CD8-positive, alpha-beta memory T cell (primary cell): ENCODE data around the gene ARMC5. TPM values are rescaled to one million over a fixed set of nuclear protein-coding genes. Genes with fewer than 3 reads are reported as not detected.

Experiments used
- CTCF ChIA-PET: fragments of 350-600 bp; sonication (Branson Sonifier 250); formaldehyde crosslinking; loops from one replicate; lab custom pipeline; 2021; ENCODE audit warnings: antibody characterized with exemption; lab: Charles Lee
- POLR2A ChIA-PET: fragments of 350-600 bp; sonication (Branson Sonifier 250); formaldehyde crosslinking; loops from one replicate; lab custom pipeline; 2021; ENCODE audit warnings: antibody characterized with exemption; lab: Charles Lee
- DNase-seq, 5 donors: peaks; one replicate each; pipeline versions ENCODE4 v3.0.0 to v3.0.0-alpha.2; 2020 to 2022; ENCODE audit warnings: mixed read lengths in 1 of 5
- H3K27ac ChIP-seq: one replicate; pipeline ENCODE4 v1.7.0; 2013; ENCODE audit warnings: low read depth, mild to moderate bottlenecking, low read length, moderate library complexity
- H3K27me3 ChIP-seq: 2 replicates; pipeline ENCODE4 v1.7.0; 2013; ENCODE audit warnings: low read length, mild to moderate bottlenecking; ENCODE audit not compliant: insufficient read depth, poor library complexity, severe bottlenecking
- H3K36me3 ChIP-seq: 2 replicates; pipeline ENCODE4 v1.7.0; 2013; ENCODE audit warnings: mild to moderate bottlenecking, low read length, moderate library complexity; ENCODE audit not compliant: insufficient read depth
- H3K4me1 ChIP-seq: 2 replicates; pipeline ENCODE4 v1.7.0; 2013; ENCODE audit warnings: mild to moderate bottlenecking, low read length, moderate library complexity; ENCODE audit not compliant: insufficient read depth
- H3K4me3 ChIP-seq: 2 replicates; pipeline ENCODE4 v1.7.0; 2013; ENCODE audit warnings: mild to moderate bottlenecking, low read length
- H3K9me3 ChIP-seq: 2 replicates; pipeline ENCODE4 v1.7.0; 2013; ENCODE audit warnings: mild to moderate bottlenecking, low read length
- H3K27ac Mint-ChIP-seq, 8 donors: one replicate each; pipeline ENCODE4 v1.8.0; 2020 to 2021; ENCODE audit warnings: mixed read lengths in 8 of 8, mild to moderate bottlenecking in 6 of 8, inconsistent platforms in 3 of 8, moderate library complexity in 3 of 8
- H3K27me3 Mint-ChIP-seq, 2 donors: one replicate each; pipeline ENCODE4 v1.8.0; 2020 to 2021; ENCODE audit warnings: mixed read lengths in 2 of 2, mild to moderate bottlenecking in 1 of 2, moderate library complexity in 1 of 2
- H3K36me3 Mint-ChIP-seq, 3 donors: one replicate each; pipeline ENCODE4 v1.8.0; 2020 to 2021; ENCODE audit warnings: mixed read lengths in 3 of 3, inconsistent platforms in 1 of 3, mild to moderate bottlenecking in 1 of 3
- H3K4me1 Mint-ChIP-seq, 3 donors: one replicate each; pipeline ENCODE4 v1.8.0; 2020 to 2021; ENCODE audit warnings: mixed read lengths in 3 of 3, inconsistent platforms in 1 of 3, mild to moderate bottlenecking in 1 of 3
- H3K4me3 Mint-ChIP-seq, 7 donors: one replicate each; pipeline ENCODE4 v1.8.0; 2020 to 2021; ENCODE audit warnings: mixed read lengths in 7 of 7, mild to moderate bottlenecking in 6 of 7, moderate library complexity in 4 of 7, inconsistent platforms in 2 of 7
- H3K9me3 Mint-ChIP-seq, 5 donors: one replicate each; pipeline ENCODE4 v1.8.0; 2020 to 2022; ENCODE audit warnings: mixed read lengths in 5 of 5, mild to moderate bottlenecking in 3 of 5, moderate library complexity in 2 of 5, inconsistent platforms in 1 of 5
- polyA plus RNA-seq: library from polyadenylated mRNA; unstranded; fragments of 300-500 nt; fragmentation: Illumina TruSeq; gene quantifications from one replicate; pipeline ENCODE4 v1.2.3, GENCODE V29; 2021
- total RNA-seq, 2 experiments: library from RNA; stranded (reverse); gene quantifications; one replicate each; pipeline ENCODE4 v1.2.3, GENCODE V29; 2021

The ARMC5 gene
- total and polyA plus RNA-seq, 3 experiments from 2014 or later, result 9.8 to 15.9 (median 14.3) TPM

GRCh38 chr16:31507929-31508705, 48.8 kb downstream of the ARMC5 start, which contains the start of gene RUSF1:
Gene RUSF1, minus strand, starts transcription at chr16:31508391. Its CDS starts 18 bp downstream, at chr16:31508373.
- no peaks in the 10 kb centered on the region for H3K9me3 ChIP-seq
- peak within 1 kb of the TSS; percentile 94 to 99 (median 96) for H3K27ac Mint-ChIP-seq
- H3K27me3 ChIP-seq, result no peaks in the 10 kb centered on the region
- H3K4me1 Mint-ChIP-seq, result peaks cover 35 to 62% (median 50%) of the 10 kb centered on the region in 3 donors
- CTCF ChIA-PET, result interaction anchor here (0.9 to 1.6 kb wide), 5 partner anchors 9 to 362 kb away, joined by 3 to 6 read pairs (median 4); no protein-coding TSS in a partner anchor
- POLR2A ChIA-PET, result interaction anchor here (0.7 to 2.2 kb wide), 8 partner anchors 13 to 365 kb away, joined by 3 to 15 read pairs (median 5); partner anchors contain the start of genes ARMC5 and ZNF267
- H3K4me1 ChIP-seq, result peaks cover 30% of the 10 kb centered on the region
- H3K27me3 Mint-ChIP-seq, result no peaks in the 10 kb centered on the region
- no peaks in the 10 kb centered on the region for H3K36me3 ChIP-seq
- H3K27ac ChIP-seq, result peak within 1 kb of the TSS; percentile 91
- peak; percentile 69 to 86 (median 74) for DNase-seq
- H3K4me3 ChIP-seq, result peak within 1 kb of the TSS; percentile 61
- peak within 1 kb of the TSS; percentile 88 to 97 (median 93) for H3K4me3 Mint-ChIP-seq
- H3K9me3 Mint-ChIP-seq, result no peaks in the 10 kb centered on the region
- H3K36me3 Mint-ChIP-seq, result peaks cover 0 to 30% (median 4%) of the 10 kb centered on the region in 3 donors

DNA sequence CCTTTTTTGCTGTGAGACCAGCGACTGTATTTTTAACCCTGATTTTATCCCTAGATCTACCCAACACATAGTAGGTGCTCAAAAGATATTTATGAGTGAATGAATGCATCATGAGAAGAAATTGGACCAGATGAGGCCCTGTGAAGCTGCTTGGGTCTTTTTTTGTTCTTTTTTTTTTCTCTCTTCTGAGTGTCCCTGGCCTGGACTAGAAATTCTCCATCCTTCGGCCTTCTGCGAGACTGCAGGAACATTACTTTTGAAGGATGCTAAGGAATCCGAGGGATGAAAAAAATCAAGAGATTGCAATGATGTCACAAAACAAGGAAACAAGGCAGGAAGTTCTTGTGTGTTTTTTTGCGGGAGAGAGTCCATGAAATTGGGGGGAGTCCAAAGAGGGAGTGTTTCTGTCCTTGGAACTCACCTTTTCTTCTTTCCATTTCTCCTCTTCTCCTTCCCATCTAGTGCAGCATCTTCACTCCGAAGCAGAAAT, 49.5 kb downstream of the ARMC5 start:
- peak overlapping the region; percentile 91 for H3K27ac ChIP-seq
- H3K4me1 ChIP-seq, result peaks cover 30% of the 10 kb centered on the region
- CTCF ChIA-PET, result interaction anchor here (0.9 to 1.6 kb wide), 3 partner anchors 10 to 48 kb away, joined by 4 to 6 read pairs (median 4); no protein-coding TSS in a partner anchor
- peak overlapping the region; percentile 61 for H3K4me3 ChIP-seq
- H3K4me1 Mint-ChIP-seq, result peaks cover 35 to 61% (median 50%) of the 10 kb centered on the region in 3 donors
- peak overlapping the region; percentile 88 to 97 (median 93) for H3K4me3 Mint-ChIP-seq
- H3K36me3 ChIP-seq, result no peaks in the 10 kb centered on the region
- POLR2A ChIA-PET, result interaction anchor here (0.7 to 2.2 kb wide), 8 partner anchors 13 to 365 kb away, joined by 3 to 15 read pairs (median 5); partner anchors contain the start of genes ARMC5 and ZNF267
- no peaks in the 10 kb centered on the region for H3K27me3 Mint-ChIP-seq
- no peak for DNase-seq
- peak overlapping the region; percentile 94 to 99 (median 96) for H3K27ac Mint-ChIP-seq
- H3K36me3 Mint-ChIP-seq, result peaks cover 0 to 30% (median 4%) of the 10 kb centered on the region in 3 donors
- no peaks in the 10 kb centered on the region for H3K9me3 Mint-ChIP-seq
- no peaks in the 10 kb centered on the region for H3K9me3 ChIP-seq
- no peaks in the 10 kb centered on the region for H3K27me3 ChIP-seq

- peaks cover 0 to 14% (median 6%) of the 10 kb centered on the region in 5 donors for H3K9me3 Mint-ChIP-seq
- H3K27me3 ChIP-seq, result no peaks in the 10 kb centered on the region
- no peak for DNase-seq
- H3K4me1 ChIP-seq, result peaks cover 14% of the 10 kb centered on the region
- peaks cover 0 to 7% (median 0%) of the 10 kb centered on the region in 3 donors for H3K36me3 Mint-ChIP-seq
- H3K9me3 ChIP-seq, result no peaks in the 10 kb centered on the region
- ChIA-PET POLR2A (no interaction called here), CTCF (no interaction called here)
- peak overlapping the region in 1 of 8 donors; percentile 27 for H3K27ac Mint-ChIP-seq
- no peak overlapping the region for H3K27ac ChIP-seq
- no peak overlapping the region for H3K4me3 Mint-ChIP-seq
- H3K4me1 Mint-ChIP-seq, result peaks cover 17 to 27% (median 22%) of the 10 kb centered on the region in 3 donors
- peaks cover 6 to 12% of the 10 kb centered on the region in 2 donors for H3K27me3 Mint-ChIP-seq
- H3K4me3 ChIP-seq, result no peak overlapping the region
- no peaks in the 10 kb centered on the region for H3K36me3 ChIP-seq
Measured at GRCh38 chr16:31513126-31513525, 53.8 kb downstream of the ARMC5 start.

DNA sequence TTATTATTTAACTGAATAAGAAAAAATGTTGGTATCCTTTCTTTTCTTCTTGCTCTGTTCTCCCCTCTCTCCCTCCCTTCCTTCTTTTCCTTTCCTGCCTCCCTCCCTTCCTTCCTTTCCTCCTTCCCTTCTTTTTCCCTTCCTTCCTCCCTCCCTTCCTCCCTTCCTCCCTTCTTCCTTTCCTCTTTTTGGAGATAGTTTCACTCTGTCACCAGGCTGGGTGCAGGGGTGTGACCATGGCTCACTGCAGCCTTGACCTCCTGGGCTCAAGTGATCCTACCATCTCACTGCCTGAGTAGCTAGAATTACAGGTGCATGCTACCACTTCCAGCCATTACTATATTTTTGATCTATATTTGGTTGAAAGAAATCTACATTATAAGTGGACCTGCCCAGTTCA, 54.6 kb downstream of the ARMC5 start:
- Mint-ChIP-seq H3K36me3 (no peaks in the 10 kb centered on the region), H3K27me3 (peaks cover 8 to 13% of the 10 kb centered on the region in 2 donors), H3K4me3 (peak overlapping the region in 1 of 7 donors; percentile 34), H3K27ac (no peak overlapping the region), H3K9me3 (peaks cover 0 to 14% (median 6%) of the 10 kb centered on the region in 5 donors), H3K4me1 (peaks cover 11 to 19% (median 15%) of the 10 kb centered on the region in 3 donors)
- Histone ChIP-seq H3K27ac (no peak overlapping the region), H3K4me1 (peaks cover 12% of the 10 kb centered on the region), H3K4me3 (no peak overlapping the region), H3K9me3 (no peaks in the 10 kb centered on the region), H3K36me3 (no peaks in the 10 kb centered on the region), H3K27me3 (no peaks in the 10 kb centered on the region)
- ChIA-PET POLR2A (no interaction called here), CTCF (interaction anchor here (0.6 kb wide), 1 partner anchor 34 kb away, joined by 3 read pairs; no protein-coding TSS in a partner anchor)
- DNase-seq, result no peak

Other genes with a start within 250 kb of the ARMC5 start
- gene TRIM72, start 245.4 kb upstream of the ARMC5 start, total RNA-seq, result not detected
- gene TRIM72, start 245.4 kb upstream of the ARMC5 start, polyA plus RNA-seq, result not detected
- gene PYDC1, start 242.4 kb upstream of the ARMC5 start, total RNA-seq, result not detected
- gene PYDC1, start 242.4 kb upstream of the ARMC5 start, polyA plus RNA-seq, result not detected
- gene ITGAM, start 199.5 kb upstream of the ARMC5 start, total RNA-seq, result 1 to 10 TPM; 1.7 to 1.8 TPM
- gene ITGAM, start 199.5 kb upstream of the ARMC5 start, polyA plus RNA-seq, result 23.3 TPM
- gene ITGAX, start 104.3 kb upstream of the ARMC5 start, total RNA-seq, result 1 to 10 TPM; 2.1 to 2.7 TPM
- gene ITGAX, start 104.3 kb upstream of the ARMC5 start, polyA plus RNA-seq, result 0.46 TPM
- not detected for gene ITGAD, start 66.2 kb upstream of the ARMC5 start, total RNA-seq
- gene ITGAD, start 66.2 kb upstream of the ARMC5 start, polyA plus RNA-seq, result 0.12 TPM
- not detected for gene COX6A2, start 31.1 kb upstream of the ARMC5 start, total RNA-seq
- gene COX6A2, start 31.1 kb upstream of the ARMC5 start, polyA plus RNA-seq, result not detected
- gene ZNF843, start 16.7 kb upstream of the ARMC5 start, total RNA-seq, result under 1 TPM; 0.11 to 0.18 TPM
- gene ZNF843, start 16.7 kb upstream of the ARMC5 start, polyA plus RNA-seq, result 0.23 TPM
- gene TGFB1I1, start 12.7 kb downstream of the ARMC5 start, total RNA-seq, result 1 to 10 TPM in 1 of 2 experiments, under 1 TPM in 1; 0.59 to 1.1 TPM
- not detected for gene TGFB1I1, start 12.7 kb downstream of the ARMC5 start, polyA plus RNA-seq
- gene SLC5A2, start 23.6 kb downstream of the ARMC5 start, total RNA-seq, result under 1 TPM in 1 of 2 experiments, not detected in 1; 0.24 TPM
- 2.0 TPM for gene SLC5A2, start 23.6 kb downstream of the ARMC5 start, polyA plus RNA-seq
- gene RUSF1, start 48.9 kb downstream of the ARMC5 start, total RNA-seq, result 10 to 100 TPM; 44.4 to 46.1 TPM
- 22.2 TPM for gene RUSF1, start 48.9 kb downstream of the ARMC5 start, polyA plus RNA-seq
- not detected for gene AHSP, start 68.4 kb downstream of the ARMC5 start, total RNA-seq
- not detected for gene AHSP, start 68.4 kb downstream of the ARMC5 start, polyA plus RNA-seq